ENCODE measurements around the gene APBB2. TPM values are rescaled to one million over a fixed set of nuclear protein-coding genes. Genes with fewer than 3 reads are reported as not detected.

Gene APBB2
- polyA plus RNA-seq, 3 donors, result 0.15 to 0.33 TPM; not detected in 1

GRCh38 chr4:41006141-41006540, 208.2 kb downstream of the APBB2 start:
- Mint-ChIP-seq H3K9me3 (peaks cover 0 to 8% (median 3%) of the 10 kb centered on the region in 7 donors), H3K27ac (no peak overlapping the region), H3K27me3 (ENCODE audit: low read depth in 3 of 3) (peaks cover 0 to 2% (median 0%) of the 10 kb centered on the region in 3 donors), H3K4me3 (no peak overlapping the region), H3K4me1 (peaks cover 8% of the 10 kb centered on the region), H3K36me3 (no peaks in the 10 kb centered on the region)
- Histone ChIP-seq H3K4me3 (replicated peaks in 1 of 3; ENCODE audit: low read depth in 2 of 3, low read length in 3 of 3) (no peak overlapping the region), H3K36me3 (replicated peaks in 1 of 2; ENCODE audit: control insufficient read depth in 1 of 2, insufficient read depth in 2 of 2, low read length in 2 of 2) (no peaks in the 10 kb centered on the region), H3K4me2 (replicated peaks; ENCODE audit: extremely low read depth, low read length, poor library complexity, severe bottlenecking) (no peak overlapping the region), H4K20me1 (ENCODE audit: insufficient read depth, low read length) (no peaks in the 10 kb centered on the region), H2AFZ (ENCODE audit: insufficient read depth, low read depth, low read length, poor library complexity, severe bottlenecking) (no peak overlapping the region), H3K27ac (ENCODE audit: low read depth in 1 of 2, low read length in 2 of 2) (no peak overlapping the region), H3K9ac (ENCODE audit: insufficient read depth, low read length, poor library complexity, severe bottlenecking) (no peak overlapping the region), H3K79me2 (ENCODE audit: insufficient read depth, low read length) (no peaks in the 10 kb centered on the region), H3K9me3 (replicated peaks in 1 of 2; ENCODE audit: control insufficient read depth in 1 of 2, insufficient read depth in 1 of 2, low read length in 2 of 2) (peaks cover 0 to 6% of the 10 kb centered on the region in 2 donors), H3K27me3 (ENCODE audit: control insufficient read depth in 2 of 2, insufficient read depth in 2 of 2, low read length in 2 of 2) (no peaks in the 10 kb centered on the region), H3K4me1 (ENCODE audit: control insufficient read depth in 1 of 2, insufficient read depth in 2 of 2, low read length in 2 of 2) (no peaks in the 10 kb centered on the region)
- 94% methylated on average over 2 of the region's 4 CpGs for WGBS (ENCODE audit: insufficient coverage)
- intact Hi-C loops (cut with micrococcal nuclease), result no loop called here
- no peak for DNase-seq
- TF ChIP-seq CTCF (IDR thresholded peaks at IDR 0.05), result no peak

GRCh38 chr4:41002309-41002708, 212.0 kb downstream of the APBB2 start:
- H2AFZ ChIP-seq (ENCODE audit: insufficient read depth, low read depth, low read length, poor library complexity, severe bottlenecking), result no peak overlapping the region
- H3K4me1 ChIP-seq (ENCODE audit: control insufficient read depth in 1 of 2, insufficient read depth in 2 of 2, low read length in 2 of 2), result peaks cover 16 to 34% of the 10 kb centered on the region in 2 donors
- Mint-ChIP-seq H3K9me3 (peaks cover 0 to 11% (median 3%) of the 10 kb centered on the region in 7 donors), H3K27ac (no peak overlapping the region), H3K4me1 (peaks cover 33% of the 10 kb centered on the region), H3K27me3 (ENCODE audit: low read depth in 3 of 3) (no peaks in the 10 kb centered on the region), H3K36me3 (no peaks in the 10 kb centered on the region), H3K4me3 (no peak overlapping the region)
- WGBS (ENCODE audit: insufficient coverage), result 100% methylated on average over 2 of the region's 2 CpGs
- no peaks in the 10 kb centered on the region for H3K36me3 ChIP-seq (replicated peaks in 1 of 2; ENCODE audit: control insufficient read depth in 1 of 2, insufficient read depth in 2 of 2, low read length in 2 of 2)
- no peak for TF ChIP-seq CTCF (IDR thresholded peaks at IDR 0.05)
- no peaks in the 10 kb centered on the region for H3K79me2 ChIP-seq (ENCODE audit: insufficient read depth, low read length)
- no peak for DNase-seq
- intact Hi-C loops (cut with micrococcal nuclease), result no loop called here
- H4K20me1 ChIP-seq (ENCODE audit: insufficient read depth, low read length), result no peaks in the 10 kb centered on the region
- H3K9ac ChIP-seq (ENCODE audit: insufficient read depth, low read length, poor library complexity, severe bottlenecking), result no peak overlapping the region
- H3K4me2 ChIP-seq (replicated peaks; ENCODE audit: extremely low read depth, low read length, poor library complexity, severe bottlenecking), result no peak overlapping the region
- no peaks in the 10 kb centered on the region for H3K27me3 ChIP-seq (ENCODE audit: control insufficient read depth in 2 of 2, insufficient read depth in 2 of 2, low read length in 2 of 2)
- H3K27ac ChIP-seq (ENCODE audit: low read depth in 1 of 2, low read length in 2 of 2), result no peak overlapping the region
- peaks cover 0 to 6% of the 10 kb centered on the region in 2 donors for H3K9me3 ChIP-seq (replicated peaks in 1 of 2; ENCODE audit: control insufficient read depth in 1 of 2, insufficient read depth in 1 of 2, low read length in 2 of 2)
- H3K4me3 ChIP-seq (replicated peaks in 1 of 3; ENCODE audit: low read depth in 2 of 3, low read length in 3 of 3), result no peak overlapping the region
